ENCODE measurements around the gene TMED4.

DNA sequence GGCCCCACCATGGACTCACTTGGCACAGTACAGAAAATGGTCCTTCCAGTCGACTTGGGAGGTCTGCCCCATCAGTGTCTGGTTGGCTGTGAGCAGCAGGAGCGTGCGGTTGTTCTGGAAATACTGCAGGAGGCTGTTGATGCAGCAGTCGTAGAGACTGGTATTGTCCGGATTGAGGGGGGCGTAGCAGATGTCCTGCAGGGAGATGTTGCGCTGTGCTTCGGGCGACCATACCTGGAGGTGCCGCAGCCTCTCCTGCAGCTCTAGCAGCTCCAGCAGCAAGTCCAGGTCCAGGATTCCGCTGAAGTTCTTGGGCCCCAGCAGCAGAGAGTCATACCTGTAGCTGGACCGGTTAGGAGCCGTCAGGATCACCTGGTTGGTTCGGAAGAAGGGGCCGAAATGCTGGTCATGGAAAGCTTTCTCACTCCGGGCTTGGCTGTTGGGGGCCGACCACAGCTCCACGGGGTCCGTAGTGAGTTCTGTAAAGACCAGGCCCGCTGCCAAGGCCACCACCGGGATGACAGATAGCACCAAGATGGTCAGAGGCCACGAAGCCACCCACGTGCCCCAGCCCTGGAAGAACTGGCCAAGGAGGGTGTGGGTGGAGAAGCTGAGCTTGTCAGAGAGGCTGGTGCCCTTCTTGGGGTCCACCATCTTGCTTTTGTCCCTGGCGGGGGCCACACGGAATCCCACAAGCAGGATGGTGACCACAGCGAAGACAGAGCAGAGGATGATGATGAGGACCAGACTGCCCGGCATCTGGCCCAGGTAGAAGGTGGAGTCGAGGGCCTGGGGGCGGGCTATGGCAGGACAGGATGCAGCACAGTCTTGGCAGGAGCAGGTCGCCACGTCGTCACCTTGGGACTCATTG, 43.0 kb downstream of the TMED4 start:
- no peak for TF ChIP-seq POLR2A (IDR thresholded peaks at IDR 0.05)
- TF ChIP-seq, protein P1, sequence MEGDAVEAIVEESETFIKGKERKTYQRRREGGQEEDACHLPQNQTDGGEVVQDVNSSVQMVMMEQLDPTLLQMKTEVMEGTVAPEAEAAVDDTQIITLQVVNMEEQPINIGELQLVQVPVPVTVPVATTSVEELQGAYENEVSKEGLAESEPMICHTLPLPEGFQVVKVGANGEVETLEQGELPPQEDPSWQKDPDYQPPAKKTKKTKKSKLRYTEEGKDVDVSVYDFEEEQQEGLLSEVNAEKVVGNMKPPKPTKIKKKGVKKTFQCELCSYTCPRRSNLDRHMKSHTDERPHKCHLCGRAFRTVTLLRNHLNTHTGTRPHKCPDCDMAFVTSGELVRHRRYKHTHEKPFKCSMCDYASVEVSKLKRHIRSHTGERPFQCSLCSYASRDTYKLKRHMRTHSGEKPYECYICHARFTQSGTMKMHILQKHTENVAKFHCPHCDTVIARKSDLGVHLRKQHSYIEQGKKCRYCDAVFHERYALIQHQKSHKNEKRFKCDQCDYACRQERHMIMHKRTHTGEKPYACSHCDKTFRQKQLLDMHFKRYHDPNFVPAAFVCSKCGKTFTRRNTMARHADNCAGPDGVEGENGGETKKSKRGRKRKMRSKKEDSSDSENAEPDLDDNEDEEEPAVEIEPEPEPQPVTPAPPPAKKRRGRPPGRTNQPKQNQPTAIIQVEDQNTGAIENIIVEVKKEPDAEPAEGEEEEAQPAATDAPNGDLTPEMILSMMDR (IDR thresholded peaks at IDR 0.05): no peak

Measured in Peyer's patch (tissue), 4 donors.